ENCODE measurements around the gene SLC29A3.
"Not testable (repeated sequence)": the region's sequence is repeated elsewhere in the genome, so short reads cannot be mapped to it uniquely, and the experiment has no call there.

The SLC29A3 gene

GRCh38 chr10:71348850-71349249, 29.8 kb downstream of the SLC29A3 start:
- FAIRE-seq: no peak

- no peak for FAIRE-seq
Measured at GRCh38 chr10:71349406-71349805, 30.3 kb downstream of the SLC29A3 start.

DNA sequence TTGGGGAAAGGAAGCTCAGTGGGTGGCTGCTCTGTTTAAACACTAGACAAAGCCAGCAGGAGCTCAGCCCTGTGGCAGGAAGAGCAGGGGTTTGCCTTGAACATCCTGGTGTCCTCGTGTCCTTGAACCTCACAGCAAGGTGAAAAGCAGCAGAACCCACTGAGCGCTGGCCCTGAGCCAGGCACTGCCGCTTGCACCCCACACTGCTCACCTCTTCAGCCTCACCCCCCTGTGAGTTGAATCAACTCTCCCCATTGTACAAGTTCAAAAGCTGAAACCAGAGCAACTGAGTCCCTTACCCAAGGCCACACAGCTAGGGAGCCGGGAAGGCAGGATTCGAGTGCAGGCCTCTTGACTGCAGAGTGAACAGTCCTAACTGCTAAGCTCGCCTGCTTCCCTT, 32.0 kb downstream of the SLC29A3 start:
- no peak for FAIRE-seq

DNA sequence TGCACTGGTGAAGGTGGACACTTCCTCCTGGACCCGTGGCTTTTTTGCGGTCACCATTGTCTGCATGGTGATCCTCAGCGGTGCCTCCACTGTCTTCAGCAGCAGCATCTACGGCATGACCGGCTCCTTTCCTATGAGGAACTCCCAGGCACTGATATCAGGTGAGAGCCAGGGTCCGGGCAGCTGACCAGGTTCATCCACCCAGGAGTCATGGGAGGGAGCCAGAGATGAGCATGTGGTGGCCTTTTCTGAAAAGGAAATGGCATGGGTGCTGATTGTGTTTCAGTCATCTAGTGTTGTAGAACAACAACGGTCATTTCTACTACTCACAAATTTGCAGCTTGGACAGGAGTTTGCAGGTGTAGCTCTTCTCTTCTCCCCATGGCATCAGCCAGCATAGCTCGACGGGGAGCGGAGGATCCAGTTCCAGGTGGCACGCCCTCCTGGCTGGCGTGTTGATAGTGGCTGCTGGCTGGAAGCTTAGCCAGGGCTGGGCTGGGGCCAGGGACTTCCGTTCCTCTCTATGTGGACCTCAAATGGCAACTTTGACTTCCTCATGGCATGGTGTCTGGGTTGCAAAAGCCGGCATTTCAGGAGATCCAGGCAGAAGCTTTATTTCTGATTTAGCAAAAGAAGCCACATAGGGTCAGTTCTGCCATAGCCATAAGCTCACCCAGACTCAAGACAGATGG, 32.7 kb downstream of the SLC29A3 start:
- no peak for FAIRE-seq

GRCh38 chr10:71353639-71354038, 34.6 kb downstream of the SLC29A3 start:
- no peak for FAIRE-seq

GRCh38 chr10:71354776-71355175, 35.7 kb downstream of the SLC29A3 start:
- FAIRE-seq: no peak

GRCh38 chr10:71355886-71356285, 36.8 kb downstream of the SLC29A3 start:
- FAIRE-seq: no peak

- no peak for FAIRE-seq
Measured at GRCh38 chr10:71357792-71358265, 38.8 kb downstream of the SLC29A3 start.

DNA sequence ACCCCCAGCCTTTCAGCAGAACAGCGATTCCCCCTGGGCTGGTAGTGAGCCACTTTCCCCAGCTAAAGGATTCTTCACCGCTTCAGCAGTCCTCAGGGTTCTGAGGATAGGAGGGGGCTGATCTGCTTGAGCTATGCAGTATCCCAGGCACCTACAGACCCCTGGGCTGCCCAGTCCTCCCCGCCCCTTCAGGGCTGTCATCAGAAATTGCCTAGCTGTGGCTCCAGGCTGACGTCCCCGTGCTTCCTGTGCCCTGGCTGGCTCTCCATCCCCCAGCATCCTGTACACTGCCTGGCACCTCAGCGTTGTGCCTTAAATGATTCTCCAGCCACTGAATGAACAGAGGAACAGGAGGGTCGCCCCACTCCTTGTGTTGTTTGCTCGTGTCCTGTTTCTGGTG, 39.2 kb downstream of the SLC29A3 start:
- no peak for FAIRE-seq

GRCh38 chr10:71358906-71359305, 39.8 kb downstream of the SLC29A3 start:
- FAIRE-seq: not testable (repeated sequence)

- FAIRE-seq: no peak
Measured at GRCh38 chr10:71359364-71360046, 40.4 kb downstream of the SLC29A3 start.

DNA sequence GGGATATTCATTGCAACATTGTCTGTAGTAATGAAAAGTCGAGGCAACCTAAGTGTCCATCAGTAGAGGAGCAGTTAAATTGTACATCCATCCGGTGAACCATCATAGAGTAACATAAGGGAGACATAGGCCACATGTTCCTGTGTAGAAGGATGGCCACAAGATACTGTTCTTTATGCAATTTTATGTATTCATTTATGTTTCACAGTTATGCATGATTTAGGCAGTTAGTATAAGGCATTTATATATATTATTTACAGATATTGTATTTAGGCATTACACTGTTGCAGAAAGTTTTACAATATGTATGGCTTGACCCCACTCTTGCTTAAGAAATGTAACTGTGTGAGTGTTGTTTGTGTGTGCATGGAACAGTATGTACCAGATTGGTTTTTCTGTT, 41.7 kb downstream of the SLC29A3 start:
- FAIRE-seq: no peak

GRCh38 chr10:71361581-71361980, 42.5 kb downstream of the SLC29A3 start:
- no peak for FAIRE-seq

GRCh38 chr10:71362141-71362540, 43.1 kb downstream of the SLC29A3 start:
- FAIRE-seq: no peak

DNA sequence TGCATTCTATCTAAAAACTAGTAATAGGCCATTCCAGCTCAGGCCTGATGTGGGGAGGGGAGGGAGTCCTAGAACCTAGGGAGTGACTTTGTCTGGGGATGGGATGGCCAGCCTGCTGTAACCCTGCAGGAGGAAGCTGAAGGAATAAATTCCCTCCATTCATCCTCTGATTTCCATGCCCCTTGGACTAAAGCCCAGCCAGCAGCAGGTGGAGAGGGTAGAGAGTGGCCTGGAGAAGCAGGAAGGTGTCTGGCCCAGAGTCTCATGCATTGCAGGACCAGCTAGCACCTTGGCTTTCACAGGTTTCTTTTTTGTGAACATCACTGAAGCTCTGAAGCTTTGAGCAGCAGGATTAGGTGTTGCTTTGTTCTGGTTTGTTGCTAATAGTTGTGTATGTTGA, 44.9 kb downstream of the SLC29A3 start:
- no peak for FAIRE-seq

DNA sequence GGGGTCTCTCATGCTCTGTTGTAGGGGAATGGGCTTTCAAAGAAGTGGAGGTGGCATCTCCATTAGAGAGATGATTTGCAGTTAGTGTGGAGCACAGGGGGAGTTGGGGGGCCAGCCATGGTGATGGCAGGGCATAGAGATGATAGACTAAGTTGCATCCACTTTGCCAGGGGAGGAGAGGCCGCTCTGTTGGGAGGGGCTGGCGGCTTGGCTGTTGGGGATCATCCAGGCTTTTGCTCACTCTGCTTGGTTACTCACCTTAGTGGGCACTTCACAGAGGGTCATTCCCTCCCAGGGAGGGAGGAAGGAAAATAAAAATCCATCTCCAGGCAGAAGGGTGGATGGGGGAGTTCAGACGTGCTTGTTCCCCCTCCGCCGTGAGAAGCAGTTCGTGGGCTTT, 46.3 kb downstream of the SLC29A3 start:
- no peak for FAIRE-seq

- FAIRE-seq: no peak
Measured at GRCh38 chr10:71366690-71367089, 47.6 kb downstream of the SLC29A3 start.

- FAIRE-seq: no peak
Measured at GRCh38 chr10:71367271-71367670, 48.2 kb downstream of the SLC29A3 start.

GRCh38 chr10:71368176-71368575, 49.1 kb downstream of the SLC29A3 start:
- FAIRE-seq: no peak

GRCh38 chr10:71368643-71369042, 49.6 kb downstream of the SLC29A3 start:
- FAIRE-seq: no peak

GRCh38 chr10:71369602-71370001, 50.5 kb downstream of the SLC29A3 start:
- FAIRE-seq: no peak

DNA sequence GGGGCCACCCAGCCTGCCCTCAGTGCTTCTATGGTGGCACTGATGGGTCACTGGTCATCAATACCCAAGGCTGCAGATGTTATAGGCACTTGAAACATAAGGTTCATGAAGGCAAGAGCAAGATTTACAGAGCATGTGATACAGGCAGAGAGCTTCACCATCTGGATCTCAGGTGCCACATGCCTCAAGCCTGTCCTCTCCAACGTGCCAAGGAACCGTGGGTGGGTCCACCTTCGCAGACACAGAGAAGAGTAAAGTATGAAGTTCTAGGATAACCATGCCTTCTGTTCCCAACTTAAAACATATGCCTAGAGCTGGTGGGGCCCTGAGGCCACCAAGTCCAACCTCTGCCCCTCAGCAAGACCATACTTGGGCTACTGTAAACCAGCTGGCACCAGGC, 51.0 kb downstream of the SLC29A3 start:
- FAIRE-seq: no peak

DNA sequence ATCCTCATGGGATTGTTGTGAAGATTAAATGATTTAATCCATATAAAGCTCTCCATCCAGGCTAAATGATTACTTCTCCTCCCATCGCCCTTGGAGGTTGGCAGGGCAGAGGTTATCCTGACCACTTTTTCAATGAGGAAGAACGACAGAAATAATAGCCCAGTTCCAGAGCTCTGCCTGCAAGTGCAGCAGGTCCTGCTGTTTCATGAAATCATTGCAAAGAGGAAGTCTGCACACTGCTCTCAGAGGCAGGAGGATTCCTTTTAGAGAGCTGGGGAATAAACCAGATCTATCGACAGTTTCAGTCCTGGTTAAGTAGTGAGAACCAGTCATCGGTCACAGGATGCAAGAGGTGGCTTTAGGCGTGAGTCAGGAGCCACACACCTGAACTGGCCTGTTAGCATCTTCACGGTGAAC, 52.7 kb downstream of the SLC29A3 start:
- no peak for FAIRE-seq

DNA sequence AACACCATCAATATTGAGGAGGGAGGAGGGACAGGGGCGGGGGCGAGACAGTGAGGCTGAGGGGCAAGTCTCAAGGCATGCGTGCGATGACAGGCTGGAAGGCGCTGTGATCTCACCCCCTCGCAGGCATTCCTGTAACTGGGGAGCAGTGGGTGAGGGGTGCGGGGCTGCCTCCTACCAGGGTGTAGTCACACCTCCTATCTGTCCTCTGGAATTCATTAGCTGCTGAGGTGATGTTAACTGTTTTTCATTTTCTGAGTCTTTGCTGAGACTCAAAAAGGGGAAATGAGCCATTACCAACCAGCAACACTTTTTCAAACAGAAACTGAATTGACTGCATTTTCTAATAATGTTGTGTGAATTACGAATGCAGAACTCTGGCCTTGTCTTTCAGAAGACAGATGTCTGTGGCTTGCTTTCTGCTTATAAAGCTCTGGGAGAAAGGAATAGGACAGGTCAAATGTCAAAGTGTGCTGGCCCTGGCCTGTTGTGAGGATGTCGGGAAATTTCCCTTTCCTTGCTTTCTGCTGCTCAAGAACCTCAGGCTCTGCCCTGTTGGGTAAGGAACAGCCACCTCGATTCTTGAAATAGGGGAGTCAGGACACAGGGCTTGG, 53.9 kb downstream of the SLC29A3 start:
- FAIRE-seq: no peak

Measured in TTC549 (cell line).